Duodenal mucosa (tissue), 2 donors: ENCODE data around the gene PEX10.

Experiments used
- H3K27ac ChIP-seq: one replicate; pipeline ENCODE4 v1.7.0; 2013; ENCODE audit warnings: low read depth, low read length
- H3K27me3 ChIP-seq, 2 donors: one replicate each; pipeline ENCODE4 v1.7.0; 2013; ENCODE audit warnings: low read length in 2 of 2, control low read depth in 1 of 2; ENCODE audit not compliant: insufficient read depth in 2 of 2, control insufficient read depth in 1 of 2
- H3K36me3 ChIP-seq, 2 donors: one replicate each; pipeline ENCODE4 v1.7.0; 2013; ENCODE audit warnings: low read length in 2 of 2, control low read depth in 1 of 2; ENCODE audit not compliant: insufficient read depth in 2 of 2, control insufficient read depth in 1 of 2
- H3K4me1 ChIP-seq, 2 donors: one replicate each; pipeline ENCODE4 v1.7.0; 2013; ENCODE audit warnings: low read length in 2 of 2, control low read depth in 1 of 2; ENCODE audit not compliant: insufficient read depth in 2 of 2, control insufficient read depth in 1 of 2
- H3K4me3 ChIP-seq, 2 donors: one replicate each; pipeline ENCODE4 v1.7.0; 2013; ENCODE audit warnings: low read length in 2 of 2, low read depth in 1 of 2
- H3K9ac ChIP-seq, 2 donors: one replicate each; pipeline ENCODE4 v1.7.0; 2013; ENCODE audit warnings: low read length in 2 of 2, low read depth in 1 of 2
- H3K9me3 ChIP-seq, 2 donors: one replicate each; pipeline ENCODE4 v1.7.0; 2013; ENCODE audit warnings: low read length in 2 of 2, control low read depth in 1 of 2; ENCODE audit not compliant: control insufficient read depth in 1 of 2

Gene PEX10

DNA sequence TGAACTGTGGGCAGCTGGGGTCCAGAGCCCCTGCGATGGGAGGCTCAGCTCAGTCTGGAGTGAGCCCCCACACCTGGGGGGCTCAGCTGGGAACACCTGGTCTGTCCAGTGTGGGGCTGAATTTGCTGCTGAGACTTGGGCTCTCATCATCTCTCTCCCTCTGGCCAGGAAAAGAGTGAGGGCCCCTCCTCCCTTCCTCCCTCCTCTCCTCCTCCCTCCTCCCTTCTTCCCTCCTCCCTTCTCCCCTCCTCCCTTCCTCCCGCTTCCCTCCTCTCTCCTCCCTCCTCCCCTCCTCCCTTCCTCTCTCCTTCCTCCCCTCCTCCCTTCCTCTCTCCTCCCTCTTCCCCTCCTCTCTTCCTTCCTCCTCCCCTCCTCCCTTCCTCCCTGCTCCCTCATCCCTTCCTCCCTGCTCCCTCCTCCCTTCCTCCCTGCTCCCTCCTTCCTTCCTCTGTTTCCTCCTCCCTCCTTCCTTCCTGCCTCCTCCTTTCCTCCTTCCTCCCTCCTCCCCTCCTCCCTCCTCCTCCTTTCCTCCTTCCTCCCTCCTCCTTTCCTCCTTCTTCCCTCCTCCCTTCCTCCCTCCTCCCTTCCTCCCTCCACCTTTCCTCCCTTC lies 23.5 kb upstream of the PEX10 start:
- Histone ChIP-seq H3K36me3 (no peaks in the 10 kb centered on the region), H3K27ac (no peak overlapping the region), H3K27me3 (peaks cover 0 to 8% of the 10 kb centered on the region in 2 donors), H3K4me3 (no peak overlapping the region), H3K9me3 (no peaks in the 10 kb centered on the region), H3K4me1 (no peaks in the 10 kb centered on the region), H3K9ac (no peak overlapping the region)

DNA sequence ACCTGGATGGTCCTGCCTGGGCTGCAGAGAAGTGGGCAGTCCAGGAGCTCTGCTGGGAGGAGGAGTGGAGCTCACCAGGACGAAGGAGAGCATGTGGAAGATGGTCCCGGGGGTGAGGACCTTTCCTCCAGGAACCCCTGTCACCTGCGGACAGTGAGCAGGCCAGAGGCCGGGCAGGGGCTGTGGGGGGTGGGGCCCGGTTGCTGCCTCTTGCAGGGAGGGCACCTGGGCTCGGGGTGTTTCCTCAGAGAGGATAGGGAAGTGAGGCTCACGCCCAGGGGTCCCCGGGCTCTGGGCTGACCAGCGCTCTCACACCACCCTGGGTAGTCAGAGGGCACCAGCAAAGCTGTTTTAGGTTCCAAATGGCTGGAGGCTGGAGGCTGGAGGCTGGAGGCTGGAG lies 22.7 kb upstream of the PEX10 start:
- Histone ChIP-seq H3K4me1 (no peaks in the 10 kb centered on the region), H3K9ac (no peak overlapping the region), H3K36me3 (no peaks in the 10 kb centered on the region), H3K27me3 (peaks cover 0 to 8% of the 10 kb centered on the region in 2 donors), H3K4me3 (no peak overlapping the region), H3K9me3 (peaks cover under 1% of the 10 kb centered on the region in 2 donors), H3K27ac (no peak overlapping the region)

DNA sequence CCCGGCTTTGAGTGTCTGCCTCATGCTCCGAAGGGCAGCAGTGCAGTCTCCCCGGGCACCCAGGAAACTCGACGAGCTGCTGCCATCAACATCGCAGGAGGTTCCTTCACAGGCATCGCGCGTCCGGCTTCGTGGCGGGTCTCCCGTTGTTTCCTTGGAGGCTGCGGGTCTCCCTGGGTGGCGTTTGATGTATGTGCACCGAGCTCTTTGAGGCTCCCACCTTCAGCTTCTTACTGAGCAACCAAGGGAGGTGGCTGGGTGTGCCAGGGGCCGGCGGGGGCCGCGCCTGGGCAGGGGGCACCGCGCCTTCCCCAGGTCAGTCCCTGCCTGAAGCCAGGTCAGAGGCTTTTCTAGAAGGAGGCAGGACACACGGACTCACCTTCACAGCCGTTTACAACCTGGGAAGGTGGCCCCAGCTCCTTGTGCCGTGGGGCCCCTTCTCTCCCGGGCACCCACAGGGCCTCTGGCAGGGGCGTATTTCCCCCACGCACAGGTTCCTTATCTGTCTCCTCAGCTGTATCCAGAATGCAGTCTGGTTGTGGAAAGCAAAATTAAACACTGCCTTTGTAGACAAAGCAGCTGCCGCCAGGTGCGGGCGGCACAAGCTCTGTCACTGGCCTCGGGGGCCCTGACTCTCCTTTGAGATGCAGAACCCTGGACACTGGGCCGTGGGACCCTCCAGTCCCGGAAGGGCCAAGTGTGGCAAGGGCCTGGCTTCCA lies 21.7 kb upstream of the PEX10 start:
- H3K9ac ChIP-seq: no peak overlapping the region
- no peak overlapping the region for H3K4me3 ChIP-seq
- H3K4me1 ChIP-seq: no peaks in the 10 kb centered on the region
- H3K9me3 ChIP-seq: peaks cover 7 to 11% of the 10 kb centered on the region in 2 donors
- H3K36me3 ChIP-seq: no peaks in the 10 kb centered on the region
- H3K27me3 ChIP-seq: peaks cover 0 to 8% of the 10 kb centered on the region in 2 donors
- H3K27ac ChIP-seq: no peak overlapping the region

DNA sequence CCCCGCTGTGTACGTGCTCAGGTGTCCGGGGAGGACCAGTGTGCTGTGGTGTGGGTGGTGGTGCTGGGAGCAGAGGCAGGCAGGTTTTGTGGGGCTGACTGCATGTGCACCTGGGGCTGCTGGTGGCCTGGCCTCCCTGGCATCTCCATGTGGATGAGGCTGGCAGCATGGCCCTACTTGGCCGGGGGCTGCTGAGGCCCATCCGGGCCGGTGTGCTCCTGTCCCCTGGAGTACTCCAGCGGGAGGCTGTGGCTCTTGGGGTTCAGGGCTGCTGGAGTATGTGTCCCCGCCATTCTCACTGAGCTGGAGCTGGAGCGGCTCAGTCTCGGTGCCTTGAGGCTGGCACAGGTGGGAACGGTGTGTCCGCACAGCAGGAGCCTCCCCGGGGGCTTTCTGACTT lies 20.8 kb upstream of the PEX10 start:
- Histone ChIP-seq H3K9me3 (peaks cover 7 to 12% of the 10 kb centered on the region in 2 donors), H3K4me1 (no peaks in the 10 kb centered on the region), H3K27ac (no peak overlapping the region), H3K27me3 (peaks cover 0 to 8% of the 10 kb centered on the region in 2 donors), H3K36me3 (no peaks in the 10 kb centered on the region), H3K9ac (no peak overlapping the region), H3K4me3 (no peak overlapping the region)

DNA sequence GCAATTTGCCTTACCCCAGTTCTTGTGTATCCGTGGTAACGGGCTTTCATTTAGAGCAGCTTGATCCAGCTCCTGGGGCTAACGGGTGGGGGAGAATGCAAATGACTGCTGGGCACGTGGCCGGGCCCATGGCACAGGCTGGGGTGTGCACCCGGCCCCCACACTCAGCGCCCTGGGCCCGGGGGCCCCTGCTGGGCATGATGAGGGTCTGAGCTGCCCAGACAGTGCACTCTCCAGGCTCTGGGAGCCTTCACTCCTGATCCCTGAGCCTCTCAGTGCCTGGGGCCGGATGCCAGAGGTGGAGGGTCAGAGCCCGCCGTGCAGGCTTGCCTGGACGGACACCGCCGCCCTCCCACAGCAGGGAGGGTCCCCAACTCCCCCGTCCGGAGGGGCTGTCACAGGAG lies 20.1 kb upstream of the PEX10 start:
- peaks cover 7 to 12% of the 10 kb centered on the region in 2 donors for H3K9me3 ChIP-seq
- H3K9ac ChIP-seq: no peak overlapping the region
- H3K27me3 ChIP-seq: peaks cover 0 to 8% of the 10 kb centered on the region in 2 donors
- H3K4me1 ChIP-seq: no peaks in the 10 kb centered on the region
- H3K4me3 ChIP-seq: no peak overlapping the region
- H3K36me3 ChIP-seq: no peaks in the 10 kb centered on the region
- H3K27ac ChIP-seq: no peak overlapping the region

DNA sequence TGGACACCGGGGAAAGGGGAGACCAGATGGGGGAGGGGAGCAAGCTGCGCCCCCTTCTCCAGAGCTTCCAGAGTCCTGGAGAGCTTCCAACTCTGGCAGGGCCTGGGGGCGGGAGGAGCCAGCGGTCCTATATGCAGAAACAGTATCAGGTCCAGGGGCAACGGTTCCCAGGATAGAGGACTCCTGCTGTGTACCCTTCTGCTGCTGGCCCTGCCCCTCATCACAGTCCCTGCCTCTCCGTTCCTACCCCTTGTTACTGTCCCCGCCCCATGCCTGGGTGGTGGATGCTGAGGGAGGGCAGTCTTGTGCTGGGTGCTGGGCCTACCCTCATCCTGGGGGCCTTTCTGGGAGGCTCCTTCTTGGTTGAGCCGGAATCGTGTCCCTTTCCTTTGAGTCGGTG lies 19.2 kb upstream of the PEX10 start:
- Histone ChIP-seq H3K9me3 (peaks cover 7 to 12% of the 10 kb centered on the region in 2 donors), H3K9ac (no peak overlapping the region), H3K27me3 (peaks cover 0 to 8% of the 10 kb centered on the region in 2 donors), H3K27ac (no peak overlapping the region), H3K36me3 (no peaks in the 10 kb centered on the region), H3K4me1 (no peaks in the 10 kb centered on the region), H3K4me3 (no peak overlapping the region)

DNA sequence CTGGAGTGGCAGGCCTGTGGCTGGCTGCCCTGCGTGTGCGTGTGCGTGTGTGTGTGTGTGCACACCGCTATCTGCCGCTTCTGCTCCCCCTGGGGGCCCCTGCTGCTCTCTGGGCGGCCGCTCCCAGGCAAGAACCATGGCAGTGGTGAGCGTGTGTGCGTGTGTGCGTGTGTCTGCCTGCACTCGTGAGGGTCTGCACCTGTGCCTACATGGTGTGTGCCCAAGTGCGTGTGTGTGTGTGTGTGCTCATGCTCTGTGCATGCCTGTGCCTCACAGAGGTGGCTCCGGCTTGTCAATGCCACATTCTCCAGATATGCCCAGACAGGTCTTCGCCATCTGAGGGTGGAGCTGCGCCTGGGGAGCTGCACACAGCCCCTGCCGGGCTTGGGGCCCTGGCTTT lies 18.7 kb upstream of the PEX10 start:
- no peak overlapping the region for H3K4me3 ChIP-seq
- H3K36me3 ChIP-seq: no peaks in the 10 kb centered on the region
- H3K9me3 ChIP-seq: peaks cover 7 to 12% of the 10 kb centered on the region in 2 donors
- no peaks in the 10 kb centered on the region for H3K4me1 ChIP-seq
- H3K9ac ChIP-seq: no peak overlapping the region
- H3K27ac ChIP-seq: no peak overlapping the region
- H3K27me3 ChIP-seq: peaks cover 0 to 8% of the 10 kb centered on the region in 2 donors

DNA sequence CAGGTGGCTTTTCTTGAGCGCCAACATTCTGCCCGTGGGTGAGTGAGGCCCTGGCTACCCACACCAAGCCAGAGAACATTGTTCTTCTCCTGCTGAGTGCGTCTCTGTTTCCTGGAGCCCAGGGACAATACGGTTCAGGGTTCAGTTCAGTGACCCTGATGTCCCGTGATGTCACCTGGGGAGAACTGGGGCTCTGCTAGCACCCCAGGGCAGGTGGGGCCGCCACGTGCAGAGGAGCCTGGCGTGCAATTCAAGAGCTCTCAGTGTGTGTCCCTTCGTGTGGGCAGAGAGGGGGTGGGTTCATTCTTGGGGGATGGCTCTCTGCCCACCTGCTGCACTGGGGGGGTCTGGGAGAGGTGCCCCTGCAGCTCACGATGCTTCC lies 18.2 kb upstream of the PEX10 start:
- peaks cover 7 to 12% of the 10 kb centered on the region in 2 donors for H3K9me3 ChIP-seq
- H3K4me3 ChIP-seq: no peak overlapping the region
- no peak overlapping the region for H3K9ac ChIP-seq
- no peak overlapping the region for H3K27ac ChIP-seq
- H3K4me1 ChIP-seq: no peaks in the 10 kb centered on the region
- H3K27me3 ChIP-seq: peaks cover 0 to 8% of the 10 kb centered on the region in 2 donors
- H3K36me3 ChIP-seq: no peaks in the 10 kb centered on the region

DNA sequence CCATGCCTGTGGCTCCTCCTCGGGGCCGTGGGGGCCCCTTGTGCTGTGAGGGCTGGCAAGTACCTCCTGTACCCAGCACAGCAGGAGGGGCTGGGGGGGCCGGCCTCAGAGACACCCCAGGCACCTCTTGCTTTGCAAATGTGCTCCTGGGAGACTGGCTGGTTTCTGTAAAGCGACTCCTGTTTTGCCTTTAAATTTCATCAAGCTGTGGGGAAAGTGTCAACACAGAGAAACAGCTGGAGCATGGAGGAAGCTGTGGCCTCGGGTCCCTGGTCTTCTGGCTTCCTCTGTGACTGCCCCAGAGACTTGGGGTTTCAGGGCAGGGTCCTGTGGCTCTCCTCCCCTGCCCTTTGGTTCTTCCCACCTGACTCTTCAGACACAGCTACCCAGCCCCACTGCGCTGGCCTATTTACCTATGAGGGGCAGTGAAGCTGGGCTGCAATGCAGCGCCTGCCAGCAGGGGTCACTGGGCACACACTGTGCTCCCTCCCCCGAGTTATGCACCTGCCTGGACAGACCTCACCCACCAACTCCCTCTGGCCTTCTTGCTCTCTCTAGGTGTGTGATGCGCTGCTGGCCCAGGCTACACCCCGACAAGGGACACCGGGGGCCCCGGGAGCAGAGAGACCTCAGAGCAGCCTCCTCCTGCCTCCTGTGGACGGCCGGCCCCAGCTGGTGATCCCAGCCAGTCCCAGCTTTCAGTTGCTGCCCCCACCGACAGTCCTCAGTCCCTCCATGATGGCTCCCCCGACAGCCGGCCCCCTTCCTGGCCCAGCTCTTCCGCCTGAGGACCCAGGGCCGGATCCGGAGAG lies 17.6 kb upstream of the PEX10 start:
- no peak overlapping the region for H3K27ac ChIP-seq
- H3K36me3 ChIP-seq: no peaks in the 10 kb centered on the region
- H3K4me3 ChIP-seq: no peak overlapping the region
- peaks cover 7 to 12% of the 10 kb centered on the region in 2 donors for H3K9me3 ChIP-seq
- no peaks in the 10 kb centered on the region for H3K4me1 ChIP-seq
- H3K9ac ChIP-seq: no peak overlapping the region
- H3K27me3 ChIP-seq: peaks cover 0 to 8% of the 10 kb centered on the region in 2 donors

DNA sequence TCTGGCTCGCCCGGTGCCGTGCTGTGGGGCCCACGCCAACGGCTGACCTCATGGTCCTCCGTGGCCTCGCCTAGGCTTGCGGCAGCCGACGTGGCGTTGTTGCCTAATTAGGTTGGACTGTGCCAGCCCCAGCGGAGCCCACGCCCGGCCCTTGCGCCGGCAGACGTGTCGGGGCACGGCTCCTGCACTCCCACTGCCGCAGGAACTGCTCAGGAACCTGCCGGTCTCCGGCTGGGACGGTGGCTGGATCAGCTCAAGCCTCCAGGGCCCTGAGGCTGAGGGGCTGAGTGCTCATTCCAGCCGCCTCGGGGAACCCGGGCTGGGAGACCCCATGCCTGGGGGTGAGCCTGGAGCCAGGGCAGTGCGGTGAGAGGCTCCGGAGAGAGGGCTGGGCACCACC lies 16.1 kb upstream of the PEX10 start:
- H3K9ac ChIP-seq: no peak overlapping the region
- no peaks in the 10 kb centered on the region for H3K4me1 ChIP-seq
- H3K36me3 ChIP-seq: no peaks in the 10 kb centered on the region
- H3K4me3 ChIP-seq: no peak overlapping the region
- H3K27ac ChIP-seq: no peak overlapping the region
- peaks cover 0 to 6% of the 10 kb centered on the region in 2 donors for H3K27me3 ChIP-seq
- H3K9me3 ChIP-seq: peaks cover 9 to 12% of the 10 kb centered on the region in 2 donors
